Nephron (organoid): ENCODE data around the gene ERGIC3.
"Not testable (repeated sequence)": the region's sequence is repeated elsewhere in the genome, so short reads cannot be mapped to it uniquely, and the experiment has no call there.

Source experiments
- H3K27ac Mint-ChIP-seq, 3 experiments: 2 replicates each; pipeline ENCODE4 v1.8.0; 2020; ENCODE audit warnings: mixed read lengths in 3 of 3, mild to moderate bottlenecking in 2 of 3, moderate library complexity in 1 of 3
- H3K27me3 Mint-ChIP-seq: 2 replicates; pipeline ENCODE4 v1.8.0; 2021; ENCODE audit warnings: low read depth, mild to moderate bottlenecking, moderate library complexity, mixed read lengths
- H3K36me3 Mint-ChIP-seq: 2 replicates; pipeline ENCODE4 v1.8.0; 2020; ENCODE audit warnings: low read depth, mixed read lengths
- H3K4me1 Mint-ChIP-seq: 2 replicates; pipeline ENCODE4 v1.8.0; 2020; ENCODE audit warnings: mixed read lengths
- H3K4me3 Mint-ChIP-seq, 3 experiments: 2 replicates each; pipeline ENCODE4 v1.8.0; 2020; ENCODE audit warnings: mild to moderate bottlenecking in 3 of 3, mixed read lengths in 3 of 3, moderate library complexity in 2 of 3
- H3K9me3 Mint-ChIP-seq: 2 replicates; pipeline ENCODE4 v1.8.0; 2020; ENCODE audit warnings: mixed read lengths
- TF ChIP-seq, protein P1 (sequence below), 3 experiments: fragments of 200-600 bp; sonication (generic); IDR thresholded peaks; one replicate each; pipeline ENCODE4 v1.5.0; 2021; ENCODE audit warnings: antibody characterized with exemption in 3 of 3; ENCODE audit not compliant: unreplicated experiment in 3 of 3

Gene ERGIC3

DNA sequence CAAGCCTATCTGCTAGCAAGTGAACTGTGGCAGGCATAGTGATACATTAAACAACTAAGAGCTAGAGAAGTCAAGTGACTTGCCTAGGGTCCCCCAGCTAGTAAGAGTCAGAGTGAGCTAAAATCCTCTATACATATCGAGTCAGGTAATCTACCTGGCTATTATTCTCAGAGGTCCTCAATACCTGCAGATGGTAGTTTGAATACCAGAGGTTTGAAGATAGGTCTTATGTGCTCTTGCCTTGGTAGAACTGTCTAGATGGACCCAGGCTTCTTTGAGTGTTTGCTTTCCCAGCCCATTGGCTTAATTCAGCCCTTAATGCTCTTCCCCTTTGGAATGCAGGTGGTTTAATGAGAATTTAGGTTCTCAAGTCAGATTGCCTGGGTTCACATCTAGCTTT, 1.1 kb downstream of the ERGIC3 start:
- Mint-ChIP-seq H3K36me3 (peaks cover 15% of the 10 kb centered on the region), H3K27me3 (no peaks in the 10 kb centered on the region), H3K27ac (peak overlapping the region in 2 of 3 experiments; percentile 84 to 94), H3K9me3 (no peaks in the 10 kb centered on the region), H3K4me1 (peaks cover 18% of the 10 kb centered on the region), H3K4me3 (peak overlapping the region; percentile 91 to 94 (median 91))
- TF ChIP-seq, protein P1, sequence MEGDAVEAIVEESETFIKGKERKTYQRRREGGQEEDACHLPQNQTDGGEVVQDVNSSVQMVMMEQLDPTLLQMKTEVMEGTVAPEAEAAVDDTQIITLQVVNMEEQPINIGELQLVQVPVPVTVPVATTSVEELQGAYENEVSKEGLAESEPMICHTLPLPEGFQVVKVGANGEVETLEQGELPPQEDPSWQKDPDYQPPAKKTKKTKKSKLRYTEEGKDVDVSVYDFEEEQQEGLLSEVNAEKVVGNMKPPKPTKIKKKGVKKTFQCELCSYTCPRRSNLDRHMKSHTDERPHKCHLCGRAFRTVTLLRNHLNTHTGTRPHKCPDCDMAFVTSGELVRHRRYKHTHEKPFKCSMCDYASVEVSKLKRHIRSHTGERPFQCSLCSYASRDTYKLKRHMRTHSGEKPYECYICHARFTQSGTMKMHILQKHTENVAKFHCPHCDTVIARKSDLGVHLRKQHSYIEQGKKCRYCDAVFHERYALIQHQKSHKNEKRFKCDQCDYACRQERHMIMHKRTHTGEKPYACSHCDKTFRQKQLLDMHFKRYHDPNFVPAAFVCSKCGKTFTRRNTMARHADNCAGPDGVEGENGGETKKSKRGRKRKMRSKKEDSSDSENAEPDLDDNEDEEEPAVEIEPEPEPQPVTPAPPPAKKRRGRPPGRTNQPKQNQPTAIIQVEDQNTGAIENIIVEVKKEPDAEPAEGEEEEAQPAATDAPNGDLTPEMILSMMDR (IDR thresholded peaks at IDR 0.05; ENCODE audit: unreplicated experiment in 3 of 3) = no peak

DNA sequence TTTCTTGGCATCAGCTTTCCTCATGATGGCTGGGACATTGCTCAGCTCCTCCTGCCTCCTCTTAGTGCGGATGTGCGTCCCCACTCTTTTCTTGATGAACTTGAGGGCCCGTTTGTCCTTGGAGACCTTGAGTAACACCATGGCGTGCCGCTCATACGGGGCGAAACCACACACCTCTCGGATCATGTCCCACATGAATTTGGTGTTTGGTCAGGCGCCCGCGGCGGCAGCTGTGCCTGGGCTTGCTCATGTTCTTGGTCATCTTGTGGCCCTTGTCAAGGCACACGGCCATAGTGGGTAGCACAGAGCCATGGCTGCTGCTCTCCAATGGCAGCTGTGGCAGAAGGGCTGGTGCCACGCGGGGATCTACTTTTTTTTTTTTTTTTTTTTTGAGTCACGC, 2.6 kb downstream of the ERGIC3 start:
- Mint-ChIP-seq H3K27me3 (no peaks in the 10 kb centered on the region), H3K36me3 (peaks cover 25% of the 10 kb centered on the region)

DNA sequence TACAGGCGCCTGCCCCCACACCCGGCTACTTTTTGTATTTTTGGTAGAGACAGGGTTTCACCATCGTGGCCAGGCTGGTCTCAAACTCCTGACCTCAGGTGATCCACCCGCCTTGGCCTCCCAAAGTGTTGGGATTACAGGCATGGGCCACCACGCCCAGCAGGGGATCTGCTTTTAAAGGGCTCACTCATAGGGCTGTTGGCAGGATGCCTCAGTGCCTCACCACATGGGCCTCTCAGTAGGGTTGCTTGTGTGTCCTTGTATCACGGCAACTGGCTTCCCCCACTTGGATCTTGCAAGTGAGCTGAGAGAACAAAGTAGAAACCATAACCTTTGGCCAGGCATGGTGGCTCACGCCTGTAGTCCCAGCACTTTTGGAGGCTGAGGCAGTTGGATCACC, 3.1 kb downstream of the ERGIC3 start:
- not testable (repeated sequence) for H3K27me3 Mint-ChIP-seq, H3K27ac Mint-ChIP-seq, H3K4me3 Mint-ChIP-seq, H3K9me3 Mint-ChIP-seq
- Mint-ChIP-seq H3K4me1 (peaks cover 18% of the 10 kb centered on the region), H3K36me3 (peaks cover 27% of the 10 kb centered on the region)

More for the DNA sequence above, 2.6 kb downstream of the ERGIC3 start:
- TF ChIP-seq, protein P1 (IDR thresholded peaks at IDR 0.05; ENCODE audit: unreplicated experiment in 3 of 3) = no peak
- H3K27ac Mint-ChIP-seq = no peak overlapping the region
- H3K4me3 Mint-ChIP-seq = peak overlapping the region; percentile 42 to 94 (median 66)
- no peaks in the 10 kb centered on the region for H3K9me3 Mint-ChIP-seq
- peaks cover 18% of the 10 kb centered on the region for H3K4me1 Mint-ChIP-seq

DNA sequence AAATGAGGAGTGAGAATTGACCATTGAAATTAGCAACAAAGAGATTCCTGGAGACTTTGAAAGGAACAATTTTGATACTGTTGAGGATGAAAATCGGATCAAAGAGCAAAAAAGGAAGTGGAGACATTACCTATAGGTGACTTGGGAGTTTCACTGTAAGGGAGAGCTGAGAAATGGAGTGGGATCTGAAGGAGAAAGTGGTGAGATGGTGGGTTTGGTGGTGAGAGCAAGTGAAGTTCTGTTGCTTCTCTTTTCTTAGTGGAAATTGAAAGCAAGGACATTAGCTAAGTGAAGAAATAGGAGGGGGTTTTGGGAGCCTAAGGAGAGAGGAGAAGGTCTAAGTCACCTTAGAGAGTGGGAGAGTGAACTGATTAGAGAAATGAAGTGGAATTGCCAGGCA, 4.2 kb downstream of the ERGIC3 start:
- Mint-ChIP-seq H3K36me3 (peaks cover 29% of the 10 kb centered on the region), H3K27me3 (no peaks in the 10 kb centered on the region), H3K9me3 (no peaks in the 10 kb centered on the region), H3K4me3 (no peak overlapping the region), H3K4me1 (peaks cover 15% of the 10 kb centered on the region), H3K27ac (no peak overlapping the region)
- TF ChIP-seq, protein P1 (IDR thresholded peaks at IDR 0.05; ENCODE audit: unreplicated experiment in 3 of 3) = no peak

DNA sequence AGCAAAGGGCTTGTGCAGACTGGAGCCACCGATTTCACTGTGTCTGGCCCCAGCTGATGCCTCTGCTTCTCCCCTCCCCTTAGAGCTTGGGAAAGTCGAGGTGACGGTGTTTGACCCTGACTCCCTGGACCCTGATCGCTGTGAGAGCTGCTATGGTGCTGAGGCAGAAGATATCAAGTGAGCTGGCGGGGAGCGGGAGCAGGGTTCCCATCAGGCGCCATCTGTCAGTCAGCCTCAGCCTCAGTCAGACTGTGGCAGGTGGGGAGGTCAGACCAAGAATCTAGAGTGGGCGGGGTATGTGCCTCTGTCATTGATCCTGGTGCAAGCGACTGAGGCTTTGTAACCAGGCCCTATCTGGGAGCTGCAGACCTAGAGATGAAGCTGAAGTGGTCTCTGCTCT, 5.5 kb downstream of the ERGIC3 start:
- H3K27me3 Mint-ChIP-seq = no peaks in the 10 kb centered on the region
- H3K36me3 Mint-ChIP-seq = peaks cover 29% of the 10 kb centered on the region
- no peaks in the 10 kb centered on the region for H3K9me3 Mint-ChIP-seq
- H3K4me1 Mint-ChIP-seq = peaks cover 13% of the 10 kb centered on the region
- H3K4me3 Mint-ChIP-seq = no peak overlapping the region
- H3K27ac Mint-ChIP-seq = no peak overlapping the region
- TF ChIP-seq, protein P1 (IDR thresholded peaks at IDR 0.05; ENCODE audit: unreplicated experiment in 3 of 3) = no peak

DNA sequence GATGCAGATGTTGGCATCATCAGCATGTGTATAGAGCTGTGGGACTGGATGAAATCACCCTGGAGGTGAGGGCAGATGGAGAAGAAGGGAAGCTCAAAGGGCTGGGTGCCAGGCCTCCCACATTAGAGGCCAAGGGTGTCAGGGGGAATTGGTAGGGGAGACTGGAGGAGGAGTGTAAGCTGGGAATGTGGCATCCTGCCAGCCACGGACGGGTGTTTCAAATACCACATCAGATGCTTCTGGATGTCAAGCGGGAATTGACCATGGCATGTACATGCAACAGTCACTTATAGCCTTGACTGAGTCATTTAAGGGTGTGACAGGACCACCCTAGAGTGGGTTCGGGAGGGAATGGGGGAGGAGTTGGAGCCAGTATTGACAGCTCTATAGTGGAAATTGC, 9.6 kb downstream of the ERGIC3 start:
- TF ChIP-seq, protein P1 (IDR thresholded peaks at IDR 0.05; ENCODE audit: unreplicated experiment in 3 of 3) = no peak
- Mint-ChIP-seq H3K27ac (no peak overlapping the region), H3K36me3 (peaks cover 27% of the 10 kb centered on the region), H3K9me3 (no peaks in the 10 kb centered on the region), H3K27me3 (no peaks in the 10 kb centered on the region), H3K4me3 (no peak overlapping the region), H3K4me1 (no peaks in the 10 kb centered on the region)
